ENCODE measurements around the gene TP63. TPM values are rescaled to one million over a fixed set of nuclear protein-coding genes. Genes with fewer than 3 reads are reported as not detected.

TP63 gene
- total and polyA plus RNA-seq, 2 donors (not counting 3 experiments of a cell fraction or from before 2014, with no cell fraction given), result not detected

GRCh38 chr3:189860296-189860695 is 229.1 kb downstream of the TP63 start:
- ChIA-PET POLR2A (no interaction called here), CTCF (no interaction called here)
- no peak overlapping the region for H3K27ac ChIP-seq (ENCODE audit: insufficient read depth, low read depth, low read length)
- H4K20me1 ChIP-seq (replicated peaks; ENCODE audit: control insufficient read depth, extremely low read depth, insufficient read depth, low read length), result no peaks in the 10 kb centered on the region
- no peak overlapping the region for H2AFZ ChIP-seq (ENCODE audit: low read depth, low read length)
- FAIRE-seq (no peak), DNase-seq (ENCODE audit: low read depth, low spot score) (no peak)
- no peaks in the 10 kb centered on the region for H3K4me1 ChIP-seq (ENCODE audit: control insufficient read depth, extremely low read depth, insufficient read depth, low read length)
- no peaks in the 10 kb centered on the region for H3K27me3 ChIP-seq (ENCODE audit: control insufficient read depth in 2 of 2, insufficient read depth in 2 of 2, low read length in 2 of 2)
- no peaks in the 10 kb centered on the region for H3K9me3 ChIP-seq (replicated peaks; ENCODE audit: control insufficient read depth, insufficient read depth, low read length)
- no peak for TF ChIP-seq POLR2AphosphoS5 (IDR thresholded peaks at IDR 0.05; ENCODE audit: insufficient read depth, low read depth, low read length)
- TF ChIP-seq CTCF (IDR thresholded peaks at IDR 0.05; ENCODE audit: extremely low read depth in 1 of 2, insufficient read depth in 1 of 2, low read depth in 1 of 2, low read length in 2 of 2), result no peak
- no peak for TF ChIP-seq EZH2 (IDR thresholded peaks at IDR 0.05; ENCODE audit: borderline replicate concordance, low read depth, low read length, severe bottlenecking)
- no peak for TF ChIP-seq MYC (IDR thresholded peaks at IDR 0.05; ENCODE audit: low read depth, low read length)
- no peak for TF ChIP-seq POLR2A (IDR thresholded peaks at IDR 0.05; ENCODE audit: low read depth, low read length)
- no peak for TF ChIP-seq MAX (IDR thresholded peaks at IDR 0.05; ENCODE audit: insufficient read depth, insufficient read length)
- TF ChIP-seq GATA2 (IDR thresholded peaks at IDR 0.05; ENCODE audit: insufficient read depth, insufficient read length, low read depth, low read length), result no peak
- TF ChIP-seq FOS (IDR thresholded peaks at IDR 0.05; ENCODE audit: borderline replicate concordance, insufficient read depth, low read length), result no peak
- TF ChIP-seq JUN (IDR thresholded peaks at IDR 0.05; ENCODE audit: borderline replicate concordance, insufficient read depth, insufficient read length, low read depth), result no peak
- dilution Hi-C loops (cut with MboI; ENCODE audit: extremely low pct_ligation_motif_present, low sequenced_read_pairs), result no loop called here
- no peak overlapping the region for H3K4me2 ChIP-seq (ENCODE audit: insufficient read depth, low read length)
- intact Hi-C loops (cut with micrococcal nuclease), result no loop called here
- no peaks in the 10 kb centered on the region for H3K9me1 ChIP-seq (replicated peaks; ENCODE audit: control insufficient read depth, extremely low read depth, insufficient read depth, low read length)
- no peaks in the 10 kb centered on the region for H3K79me2 ChIP-seq (ENCODE audit: control insufficient read depth, insufficient read depth, low read length)
- H3K4me3 ChIP-seq (replicated peaks in 1 of 3; ENCODE audit: insufficient read depth in 1 of 3, low read depth in 1 of 3, low read length in 3 of 3), result no peak overlapping the region
- H3K9ac ChIP-seq (replicated peaks; ENCODE audit: extremely low read depth, insufficient read depth, low read length), result no peak overlapping the region
- BruUV-seq (replicated peaks), result no TSS peak
- no peaks in the 10 kb centered on the region for H3K36me3 ChIP-seq (ENCODE audit: control insufficient read depth in 2 of 2, extremely low read depth in 1 of 2, insufficient read depth in 2 of 2, low read length in 2 of 2)

Data from endothelial cell of umbilical vein (primary cell).